Stimulated activated CD8-positive, alpha-beta memory T cell treated with anti-CD3 and anti-CD28 coated beads, Interleukin-12 subunit alpha, Interleukin-12 subunit beta, amount 100 ng/mL, for 4 hours (primary cell): ENCODE measurements around the gene C1orf232.

ENCODE experiments used
- DNase-seq: peaks from one replicate; pipeline ENCODE4 v3.0.0-alpha.2; 2020; ENCODE audit warnings: low read depth

C1orf232 gene

GRCh38 chr1:26168410-26169197 lies at the start of gene C1orf232:
C1orf232 (minus strand) TSS chr1:26168963; CDS start chr1:26168499, 464 bp downstream.
- no peak for DNase-seq

DNA sequence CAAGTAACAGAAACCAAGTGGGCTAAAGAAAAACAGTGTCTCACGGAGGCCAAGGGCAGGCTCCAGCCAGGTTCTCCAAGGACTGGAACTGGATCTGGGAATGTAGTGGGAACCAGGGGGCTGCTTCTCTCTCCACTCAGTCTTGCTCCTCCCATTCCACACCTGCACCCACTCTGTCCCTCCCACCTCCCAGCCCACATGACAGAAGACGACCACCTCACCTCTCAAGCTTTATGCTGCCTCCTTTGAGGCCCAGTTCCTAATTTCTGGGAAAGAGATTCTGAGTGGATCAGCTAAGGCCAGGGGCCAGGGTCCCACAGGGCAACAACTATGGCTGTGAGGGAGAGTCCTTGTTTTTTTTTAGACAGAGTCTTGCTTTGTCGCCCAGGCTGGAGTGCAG lies 46.5 kb upstream of the C1orf232 start:
- DNase-seq = no peak

- DNase-seq = no peak
These were observed 44.7 kb upstream of the C1orf232 start for GRCh38 chr1:26213335-26213905.

DNA sequence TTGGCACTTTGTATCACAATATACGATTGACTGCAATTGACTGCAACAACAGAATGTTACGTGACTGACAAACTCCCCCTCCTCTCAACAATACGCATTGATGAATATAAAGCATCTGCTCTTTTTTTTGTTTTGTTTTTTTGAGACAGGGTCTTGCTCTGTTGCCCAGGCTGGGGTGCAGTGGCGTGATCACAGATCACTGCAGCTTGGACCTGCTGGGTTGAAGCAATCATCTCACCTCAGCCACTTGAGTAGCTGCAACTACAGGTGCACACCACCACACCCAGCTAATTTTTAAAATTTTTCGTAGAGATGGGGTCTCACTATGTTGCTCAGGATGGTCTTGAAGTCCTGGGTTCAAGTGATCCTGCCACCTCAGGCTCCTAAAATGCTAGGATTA lies 44.0 kb upstream of the C1orf232 start:
- no peak for DNase-seq

GRCh38 chr1:26210147-26210870 lies 41.5 kb upstream of the C1orf232 start:
- DNase-seq = no peak

- no peak for DNase-seq
These were observed 35.0 kb upstream of the C1orf232 start for GRCh38 chr1:26203642-26204318.

GRCh38 chr1:26200413-26200812 lies 31.6 kb upstream of the C1orf232 start:
- DNase-seq = no peak

- no peak for DNase-seq
These were observed 29.1 kb upstream of the C1orf232 start for GRCh38 chr1:26197813-26198212.

DNA sequence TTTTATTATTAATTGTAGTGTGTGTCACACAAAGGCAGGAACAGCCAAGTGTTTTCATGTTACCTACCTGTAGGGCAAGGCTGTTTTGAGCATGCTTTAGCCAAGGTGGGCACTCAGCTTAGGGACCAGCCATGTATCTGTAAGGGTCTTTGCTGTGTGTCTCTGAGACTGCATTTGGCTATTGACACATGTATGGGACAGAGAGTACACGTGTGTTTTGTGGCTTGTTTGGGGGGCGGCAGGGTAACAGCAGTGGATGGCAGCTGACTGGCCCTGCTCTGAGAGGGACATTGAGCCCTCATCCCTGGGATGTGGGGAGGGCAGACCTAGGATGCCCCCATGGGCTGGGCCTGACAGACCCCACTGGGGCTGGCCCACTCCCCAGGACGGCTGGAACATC lies 28.5 kb upstream of the C1orf232 start:
- no peak for DNase-seq

DNA sequence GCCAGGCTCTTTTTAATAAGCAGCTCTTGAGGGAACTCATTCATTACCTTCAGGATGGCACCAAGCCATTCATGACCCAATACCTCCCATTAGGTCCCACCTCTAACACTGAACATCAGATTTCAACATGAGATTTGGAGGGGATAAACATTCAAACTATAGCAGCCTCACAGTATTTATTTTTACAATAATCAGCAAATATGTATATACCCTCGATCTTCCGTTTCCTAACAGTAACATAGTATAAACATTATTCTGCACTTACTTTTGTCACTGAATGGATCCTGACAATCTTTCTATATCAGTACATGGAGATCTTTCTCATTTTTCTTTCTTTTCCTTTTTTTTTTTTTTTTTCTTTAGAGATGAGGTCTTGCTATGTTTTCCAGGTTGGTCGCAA lies 27.0 kb upstream of the C1orf232 start:
- no peak for DNase-seq

DNA sequence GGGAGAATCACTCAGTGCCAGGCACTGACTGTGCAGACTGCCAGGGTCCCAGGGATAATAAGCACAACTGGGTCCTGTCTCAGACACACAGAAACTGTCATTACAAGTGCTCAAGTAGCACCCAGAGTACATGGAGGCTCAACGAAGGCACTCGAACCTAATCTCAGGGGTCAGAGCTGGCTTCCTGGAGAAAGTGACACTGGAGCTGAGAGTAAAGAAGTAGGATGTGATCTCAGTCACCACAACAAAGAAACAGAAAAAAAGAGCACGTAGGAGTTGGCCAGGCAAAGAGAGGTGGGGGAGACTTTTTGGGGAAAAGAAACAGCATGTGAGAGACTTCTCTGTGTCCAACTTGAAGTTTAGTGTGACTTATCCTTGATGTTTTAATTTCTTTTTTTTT lies 23.0 kb upstream of the C1orf232 start:
- no peak for DNase-seq

DNA sequence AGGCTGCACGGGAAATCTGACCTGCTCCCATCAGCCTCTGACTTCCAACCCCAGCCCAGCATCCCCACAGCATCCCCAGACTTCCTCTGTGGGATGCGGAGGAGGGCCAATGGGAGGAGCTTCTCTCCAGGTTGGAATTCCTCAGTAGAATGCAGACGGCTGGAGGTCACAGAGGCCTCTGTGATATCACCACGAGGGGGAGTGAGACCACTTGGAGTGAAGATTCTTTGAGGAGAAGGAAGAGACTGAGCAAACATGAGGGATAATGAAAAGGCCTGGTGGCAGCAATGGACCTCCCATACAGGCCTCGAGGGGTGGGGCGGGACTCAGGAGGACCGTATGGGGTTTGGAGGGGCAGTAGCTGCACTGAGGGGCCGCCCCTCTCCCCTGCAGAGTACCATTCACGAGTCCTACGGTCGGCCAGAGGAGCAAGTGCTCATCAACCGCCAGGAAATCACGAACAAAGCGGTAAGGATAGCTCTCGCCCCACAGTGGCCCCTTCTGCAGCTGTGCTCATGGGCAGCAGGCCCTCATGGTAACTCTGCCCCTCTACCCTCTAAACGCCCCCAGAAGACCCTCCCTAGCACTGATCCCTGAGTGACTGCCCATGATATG lies 21.7 kb upstream of the C1orf232 start, which contains the start of gene CATSPER4:
Gene CATSPER4, plus strand, starts transcription at position 230 of the 615 bp plus-strand sequence. Its CDS starts 26 bp downstream, at position 256.
- DNase-seq = no peak

DNA sequence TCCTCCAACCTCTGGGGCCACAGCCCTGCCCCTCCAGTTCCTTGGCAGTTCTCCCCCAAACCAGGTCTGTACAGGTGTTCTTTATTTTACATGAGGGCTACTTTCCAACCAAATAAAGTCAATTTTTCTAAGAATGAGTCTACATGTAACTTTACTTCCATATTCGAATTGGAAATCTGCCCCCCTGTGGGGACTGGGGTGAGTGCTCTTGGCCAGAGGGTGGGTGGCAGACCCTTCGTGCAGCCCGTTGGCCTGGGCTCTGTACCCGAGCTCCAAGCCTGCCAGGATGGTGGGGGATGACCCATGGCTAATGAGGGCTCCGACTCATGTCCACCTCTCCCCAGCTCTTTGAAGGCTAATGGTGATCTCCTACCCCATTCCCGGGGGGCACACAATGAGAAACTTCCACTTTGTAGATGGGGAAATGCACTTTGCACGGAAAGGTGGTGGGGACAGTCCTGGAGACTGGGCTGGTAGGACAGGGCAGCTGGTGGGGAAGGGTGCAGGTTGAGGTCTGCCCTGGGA lies 21.1 kb upstream of the C1orf232 start:
- DNase-seq = no peak

- no peak for DNase-seq
These were observed 20.6 kb upstream of the C1orf232 start for GRCh38 chr1:26189331-26189730.

DNA sequence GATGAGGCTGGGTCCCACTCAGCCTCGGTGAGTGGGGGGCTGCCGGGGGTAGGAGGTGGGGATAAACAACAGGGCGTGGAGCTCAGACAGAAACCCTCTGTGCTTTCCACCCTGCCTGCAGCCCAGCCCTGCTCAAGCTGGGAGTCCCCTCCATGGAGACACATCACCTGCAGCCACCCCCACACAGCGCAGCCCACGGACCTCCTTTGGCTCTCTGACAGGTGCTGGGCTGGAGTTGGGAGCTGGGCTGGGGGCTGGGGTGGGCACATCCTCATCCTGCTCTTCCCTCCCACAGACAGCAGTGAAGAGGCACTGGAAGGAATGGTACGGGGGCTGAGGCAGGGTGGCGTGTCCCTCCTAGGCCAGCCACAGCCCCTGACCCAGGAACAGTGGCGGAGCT lies 19.7 kb upstream of the C1orf232 start:
- DNase-seq = no peak

DNA sequence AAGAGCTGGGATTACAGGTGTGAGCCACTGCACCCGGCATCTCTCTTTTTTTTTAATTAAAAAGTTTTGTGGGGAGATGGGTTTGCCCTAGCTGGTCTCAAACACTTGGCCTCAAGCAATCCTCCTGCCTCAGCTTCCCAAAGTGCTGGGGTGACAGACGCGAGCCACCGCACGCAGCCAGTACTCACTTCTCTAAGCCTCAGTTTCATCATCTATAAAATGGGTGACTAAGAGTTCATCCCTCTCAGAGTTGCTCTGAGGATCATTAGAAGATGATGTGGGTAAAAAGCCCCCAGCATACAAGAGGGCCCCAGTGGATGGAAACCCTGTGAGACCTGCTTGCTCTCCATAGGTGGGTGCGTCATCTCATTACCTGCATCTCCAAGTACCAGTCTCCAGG lies 19.1 kb upstream of the C1orf232 start:
- DNase-seq = no peak

GRCh38 chr1:26184883-26185282 lies 16.1 kb upstream of the C1orf232 start:
- DNase-seq = no peak

- DNase-seq = no peak
These were observed 15.3 kb upstream of the C1orf232 start for GRCh38 chr1:26184086-26184485.

DNA sequence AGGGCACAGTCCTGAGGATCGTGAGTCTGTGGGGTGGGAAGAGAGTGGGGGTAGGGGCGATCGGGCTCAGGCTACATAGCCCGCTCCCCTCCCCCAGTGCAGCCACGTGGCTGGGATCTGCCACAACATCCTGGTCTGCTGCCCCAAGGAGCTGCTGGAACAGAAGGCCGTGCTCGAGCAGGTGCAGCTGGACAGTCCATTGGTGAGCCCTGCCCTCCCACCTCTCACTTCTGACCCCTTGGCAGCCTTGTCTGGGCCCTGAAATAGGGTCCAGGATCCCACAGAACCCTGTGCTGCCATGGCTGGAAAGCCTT lies 13.6 kb upstream of the C1orf232 start:
- DNase-seq = no peak

- no peak for DNase-seq
These were observed 13.0 kb upstream of the C1orf232 start for GRCh38 chr1:26181586-26182382.

- DNase-seq = no peak
These were observed 11.3 kb upstream of the C1orf232 start for GRCh38 chr1:26180010-26180506.
